ENCODE data around the gene MAP1B. TPM values are rescaled to one million over a fixed set of nuclear protein-coding genes. Genes with fewer than 3 reads are reported as not detected.

The MAP1B gene
- total RNA-seq, 4 donors from 2014 or later: 44.2 to 120 (median 83.4) TPM

DNA sequence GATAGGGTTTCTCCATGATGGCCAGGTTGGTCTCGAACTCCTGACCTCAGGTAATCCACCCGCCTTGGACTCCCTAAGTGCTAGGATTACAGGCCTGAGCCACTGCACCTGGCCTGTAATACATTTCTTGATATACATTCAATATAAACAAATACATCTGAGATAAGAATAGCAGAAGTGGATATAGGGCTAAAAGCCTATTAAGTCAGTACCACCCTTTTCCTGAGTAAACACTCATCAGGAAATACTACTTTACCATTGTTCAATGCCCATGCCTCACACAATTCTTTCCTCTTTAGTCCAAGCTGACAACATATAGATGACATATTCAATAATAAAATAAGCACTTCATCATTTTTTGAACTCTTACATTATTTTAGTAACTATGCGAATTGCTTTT, 148.0 kb downstream of the MAP1B start:
- in situ Hi-C loops (cut with MboI; ENCODE audit: low sequenced_read_pairs in 4 of 4): no loop called here
- Histone ChIP-seq H3K9me3 (no peaks in the 10 kb centered on the region), H3K4me1 (peaks cover 20 to 21% of the 10 kb centered on the region in 2 donors), H3K4me3 (no peak overlapping the region), H3K27me3 (no peaks in the 10 kb centered on the region), H3K27ac (no peak overlapping the region), H3K36me3 (no peaks in the 10 kb centered on the region)
- intact Hi-C loops (cut with DNase I; ENCODE audit: low total_unique reads): no loop called here
- TF ChIP-seq, protein P1, sequence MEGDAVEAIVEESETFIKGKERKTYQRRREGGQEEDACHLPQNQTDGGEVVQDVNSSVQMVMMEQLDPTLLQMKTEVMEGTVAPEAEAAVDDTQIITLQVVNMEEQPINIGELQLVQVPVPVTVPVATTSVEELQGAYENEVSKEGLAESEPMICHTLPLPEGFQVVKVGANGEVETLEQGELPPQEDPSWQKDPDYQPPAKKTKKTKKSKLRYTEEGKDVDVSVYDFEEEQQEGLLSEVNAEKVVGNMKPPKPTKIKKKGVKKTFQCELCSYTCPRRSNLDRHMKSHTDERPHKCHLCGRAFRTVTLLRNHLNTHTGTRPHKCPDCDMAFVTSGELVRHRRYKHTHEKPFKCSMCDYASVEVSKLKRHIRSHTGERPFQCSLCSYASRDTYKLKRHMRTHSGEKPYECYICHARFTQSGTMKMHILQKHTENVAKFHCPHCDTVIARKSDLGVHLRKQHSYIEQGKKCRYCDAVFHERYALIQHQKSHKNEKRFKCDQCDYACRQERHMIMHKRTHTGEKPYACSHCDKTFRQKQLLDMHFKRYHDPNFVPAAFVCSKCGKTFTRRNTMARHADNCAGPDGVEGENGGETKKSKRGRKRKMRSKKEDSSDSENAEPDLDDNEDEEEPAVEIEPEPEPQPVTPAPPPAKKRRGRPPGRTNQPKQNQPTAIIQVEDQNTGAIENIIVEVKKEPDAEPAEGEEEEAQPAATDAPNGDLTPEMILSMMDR (IDR thresholded peaks at IDR 0.05 in 4 of 5, conservative IDR thresholded peaks at IDR 0.05 in 1 of 5): no peak
- TF ChIP-seq POLR2A (IDR thresholded peaks at IDR 0.05): no peak
- ATAC-seq: no peak
- no peak for DNase-seq

- peaks cover 20 to 21% of the 10 kb centered on the region in 2 donors for H3K4me1 ChIP-seq
- ATAC-seq (no peak), DNase-seq (no peak)
- no peak overlapping the region for H3K27ac ChIP-seq
- no peak overlapping the region for H3K4me3 ChIP-seq
- no peaks in the 10 kb centered on the region for H3K36me3 ChIP-seq
- in situ Hi-C loops (cut with MboI; ENCODE audit: low sequenced_read_pairs in 4 of 4): no loop called here
- no peak for TF ChIP-seq POLR2A (IDR thresholded peaks at IDR 0.05)
- TF ChIP-seq, protein P1 (IDR thresholded peaks at IDR 0.05 in 4 of 5, conservative IDR thresholded peaks at IDR 0.05 in 1 of 5): no peak
- no peaks in the 10 kb centered on the region for H3K27me3 ChIP-seq
- H3K9me3 ChIP-seq: no peaks in the 10 kb centered on the region
- intact Hi-C loops (cut with DNase I; ENCODE audit: low total_unique reads): no loop called here
These were observed 148.4 kb downstream of the MAP1B start for GRCh38 chr5:72255670-72256069.

DNA sequence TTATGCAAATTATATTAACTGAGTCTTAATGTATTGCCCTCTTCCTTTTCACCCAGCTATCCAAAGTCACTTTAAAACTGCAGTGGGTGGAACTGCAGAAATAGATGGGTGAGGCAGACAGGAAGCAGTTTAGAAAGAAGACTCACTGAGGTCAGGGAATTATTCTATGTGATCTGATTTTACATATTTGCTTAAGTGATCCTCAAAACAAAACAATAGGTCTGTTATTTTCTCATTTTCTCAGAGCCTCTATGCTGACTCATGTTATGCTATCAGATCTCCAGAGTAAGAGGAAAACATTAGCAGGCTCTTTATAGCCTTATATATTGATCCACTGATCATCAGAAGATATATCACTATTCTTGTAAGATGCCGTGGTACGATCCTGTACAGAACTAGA, 149.3 kb downstream of the MAP1B start:
- DNase-seq (no peak), ATAC-seq (no peak)
- Histone ChIP-seq H3K4me3 (no peak overlapping the region), H3K36me3 (no peaks in the 10 kb centered on the region), H3K27me3 (no peaks in the 10 kb centered on the region), H3K27ac (no peak overlapping the region), H3K9me3 (no peaks in the 10 kb centered on the region), H3K4me1 (peaks cover 16 to 20% of the 10 kb centered on the region in 2 donors)
- in situ Hi-C loops (cut with MboI; ENCODE audit: low sequenced_read_pairs in 4 of 4): no loop called here
- TF ChIP-seq, protein P1 (IDR thresholded peaks at IDR 0.05 in 4 of 5, conservative IDR thresholded peaks at IDR 0.05 in 1 of 5): no peak
- TF ChIP-seq POLR2A (IDR thresholded peaks at IDR 0.05): no peak
- intact Hi-C loops (cut with DNase I; ENCODE audit: low total_unique reads): no loop called here

Small RNA genes lying within 50 kb of the gene (microRNA-seq; reads per million reads assigned to microRNA genes)
- 0 reads per million in 2 donors for gene MIR4803 (ENCODE audit: borderline replicate concordance in 2 of 2)

Other genes with a start within 250 kb of the MAP1B start
- gene MRPS27, start 212.8 kb downstream of the MAP1B start, total RNA-seq: 10 to 100 TPM; 33.2 to 74.9 (median 62.3) TPM
- gene PTCD2, start 212.9 kb downstream of the MAP1B start, total RNA-seq: 10 to 100 TPM in 1 of 4 donors, 1 to 10 TPM in 3; 6.7 to 13.2 (median 9.5) TPM